ENCODE data around the gene BMPR1B.

BMPR1B gene

DNA sequence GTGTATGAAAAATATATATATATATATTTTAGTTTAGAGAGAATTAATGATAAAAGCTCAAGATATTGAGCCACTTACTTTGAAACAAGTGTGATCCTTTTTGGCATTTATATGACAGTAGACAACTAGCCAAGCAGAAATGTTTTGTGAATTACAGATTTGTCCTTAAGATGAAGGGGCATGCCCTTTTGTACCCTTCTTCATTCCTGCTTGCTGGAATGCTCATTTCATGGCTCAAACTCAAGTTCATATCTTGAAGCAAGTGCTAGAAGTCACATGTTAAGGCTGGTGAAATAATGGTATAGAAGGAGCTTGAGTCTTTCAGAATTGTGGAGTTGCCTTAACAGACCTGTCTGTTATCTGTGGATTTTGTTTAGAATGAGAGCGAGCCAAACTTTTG lies 203.0 kb downstream of the BMPR1B start:
- DNase-seq (ENCODE audit: low read depth in 2 of 2), result no peak

DNA sequence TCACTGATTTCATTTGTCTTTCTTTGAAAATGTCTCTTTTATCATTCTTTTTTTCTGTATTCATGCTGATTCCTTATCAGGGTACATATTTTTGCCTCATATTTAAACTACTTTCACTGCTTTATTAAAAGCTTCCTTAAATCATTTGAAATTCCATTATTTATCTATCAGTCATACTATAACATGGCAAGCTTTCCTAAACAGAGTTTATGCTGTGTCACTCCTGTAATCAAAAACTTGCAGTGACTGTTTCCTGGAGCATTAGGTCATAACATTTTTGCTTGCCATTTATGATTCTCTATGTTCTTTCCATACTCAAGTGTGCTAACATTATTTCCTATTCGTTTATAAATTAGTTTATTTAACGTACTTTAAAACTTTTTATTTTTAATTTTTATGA lies 203.7 kb downstream of the BMPR1B start:
- DNase-seq (ENCODE audit: low read depth in 2 of 2), result no peak

DNA sequence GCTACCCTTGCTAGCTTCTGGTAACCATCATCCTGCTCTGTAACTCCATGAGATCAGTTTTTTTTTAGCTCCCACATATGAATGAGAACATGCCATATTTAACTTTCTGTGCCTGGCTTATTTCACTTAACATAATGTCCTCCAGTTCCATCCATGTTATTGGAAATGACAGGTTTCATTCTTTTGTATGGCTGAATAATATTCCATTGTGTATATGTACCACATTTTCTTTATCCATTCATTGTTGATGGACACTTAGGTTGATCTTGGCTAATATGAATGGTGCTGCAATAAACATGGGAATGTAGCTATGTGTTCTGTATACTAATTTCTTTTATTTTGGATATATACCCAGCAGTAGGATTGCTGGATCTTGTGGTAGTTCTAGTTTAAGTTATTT lies 204.7 kb downstream of the BMPR1B start:
- no peak for DNase-seq (ENCODE audit: low read depth in 2 of 2)

DNA sequence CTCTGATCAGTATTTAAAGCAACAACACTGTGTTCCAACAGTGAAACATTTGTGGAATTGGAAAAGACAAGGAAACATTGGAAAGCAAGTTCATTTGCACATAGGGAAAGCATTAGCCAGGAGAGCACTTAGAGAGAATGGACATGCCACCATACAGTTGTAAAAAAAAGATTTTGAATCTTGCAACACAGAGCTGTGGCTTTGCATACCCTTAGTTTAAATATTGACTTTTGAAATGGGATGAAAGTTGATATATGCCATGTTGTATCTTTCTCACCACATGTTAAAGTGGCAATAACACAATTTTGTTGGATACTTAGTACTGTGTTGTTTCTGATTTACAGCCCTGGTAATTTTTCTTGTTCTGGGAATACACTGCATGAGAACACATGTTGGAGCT lies 208.1 kb downstream of the BMPR1B start:
- no peak for DNase-seq (ENCODE audit: low read depth in 2 of 2)

DNA sequence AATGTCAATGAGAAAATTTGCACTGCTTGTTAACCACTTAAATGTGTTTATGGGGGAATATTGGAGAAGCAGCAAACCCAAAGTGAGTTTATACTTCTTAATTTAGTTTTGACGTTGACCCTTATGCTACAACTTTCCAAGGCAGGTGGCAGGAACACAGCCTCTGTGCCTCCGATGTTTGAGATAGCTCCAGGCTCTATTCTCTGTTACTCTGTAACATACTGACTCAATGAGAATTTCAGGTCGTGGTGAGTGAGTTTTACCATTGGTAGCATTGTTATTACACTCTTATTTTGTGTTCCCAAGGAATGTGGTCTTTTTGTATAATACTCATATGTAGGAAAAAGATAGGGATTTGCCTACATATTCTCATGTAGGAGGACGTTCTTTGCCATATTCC lies 210.7 kb downstream of the BMPR1B start:
- no peak for DNase-seq (ENCODE audit: low read depth in 2 of 2)

DNA sequence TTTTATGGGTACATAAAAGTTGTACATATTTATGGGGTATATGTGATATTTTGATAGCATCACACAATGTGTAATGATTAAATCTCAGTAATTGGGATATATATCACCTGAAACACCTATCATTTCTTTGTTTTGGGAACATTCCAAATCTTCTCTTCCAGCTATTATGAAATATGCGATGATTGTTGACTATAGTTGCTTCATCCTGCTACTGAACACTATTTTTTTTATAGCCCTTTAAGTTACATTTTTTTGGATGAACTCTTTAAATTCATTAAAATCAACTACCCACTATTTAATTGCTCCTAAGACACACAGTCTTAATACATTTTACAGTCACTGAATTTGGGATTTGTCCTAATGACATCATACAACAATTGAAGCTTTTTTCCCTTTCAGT lies 212.9 kb downstream of the BMPR1B start:
- no peak for DNase-seq (ENCODE audit: low read depth in 2 of 2)

DNA sequence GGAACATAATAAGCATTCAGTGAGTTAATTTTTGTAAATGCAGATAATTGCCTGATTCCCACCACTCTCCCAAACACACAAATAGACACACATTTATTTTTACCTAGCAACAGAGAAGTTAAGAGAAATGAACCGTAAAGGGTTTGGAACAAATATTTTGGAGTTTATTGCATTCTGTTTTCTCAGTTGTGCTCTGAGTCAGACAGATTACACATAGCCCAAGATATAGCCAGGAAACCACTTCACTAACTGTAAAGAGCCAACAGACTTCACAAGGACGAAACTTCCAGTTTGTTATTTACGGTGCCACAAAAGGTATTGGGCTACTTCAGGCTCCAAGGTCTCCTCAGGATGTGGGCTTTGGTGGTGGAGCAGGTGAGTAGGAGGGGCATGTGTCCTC lies 217.0 kb downstream of the BMPR1B start:
- no peak for DNase-seq (ENCODE audit: low read depth in 2 of 2)

DNA sequence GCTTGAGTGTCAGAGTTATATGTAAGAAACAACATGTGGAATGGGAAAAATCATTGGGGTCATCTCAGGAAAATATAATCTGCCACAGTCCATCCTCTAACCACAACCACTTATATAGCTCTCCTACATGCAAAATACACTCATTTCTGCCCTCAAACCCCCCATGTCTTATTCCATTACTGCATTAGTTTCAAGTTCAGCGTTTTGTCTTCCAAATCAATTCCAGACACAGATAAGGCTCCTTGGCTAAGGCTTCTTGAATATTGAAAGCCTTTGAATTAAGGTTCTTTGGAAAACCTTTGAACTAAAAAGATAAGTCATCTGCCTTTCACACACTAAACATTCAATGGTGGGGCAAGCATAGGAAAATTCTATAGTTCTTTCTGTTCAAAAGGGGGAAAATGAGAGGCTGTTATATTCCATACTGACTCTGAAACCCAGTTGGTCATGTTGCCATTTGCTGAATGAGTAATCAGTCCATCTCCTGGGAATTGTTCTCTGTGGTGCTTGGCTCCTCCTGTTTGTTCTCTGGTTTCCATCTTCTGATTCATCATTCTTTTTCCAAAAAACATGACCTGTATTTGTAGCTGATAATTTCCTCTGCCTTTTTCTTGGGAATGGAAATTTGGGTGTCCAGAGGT lies 218.7 kb downstream of the BMPR1B start:
- no peak for DNase-seq (ENCODE audit: low read depth in 2 of 2)

DNA sequence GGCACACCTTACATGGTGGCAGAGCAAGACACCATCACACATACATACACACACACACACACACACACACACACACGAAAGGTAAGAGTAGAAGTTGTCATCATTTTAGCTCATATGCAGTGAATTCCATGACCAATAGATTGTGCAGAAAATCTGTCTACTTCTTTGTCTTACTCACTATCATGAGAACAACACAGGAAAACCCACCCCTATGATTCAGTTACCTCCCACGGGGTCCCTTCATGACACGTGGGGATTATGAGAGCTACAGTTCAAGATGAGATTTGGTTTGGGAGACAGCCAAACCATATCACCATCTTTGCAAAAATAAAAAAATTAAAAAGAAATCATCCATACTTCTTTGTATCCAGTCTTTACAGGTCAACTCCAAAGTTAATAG lies 221.1 kb downstream of the BMPR1B start:
- DNase-seq (ENCODE audit: low read depth in 2 of 2), result no peak

DNA sequence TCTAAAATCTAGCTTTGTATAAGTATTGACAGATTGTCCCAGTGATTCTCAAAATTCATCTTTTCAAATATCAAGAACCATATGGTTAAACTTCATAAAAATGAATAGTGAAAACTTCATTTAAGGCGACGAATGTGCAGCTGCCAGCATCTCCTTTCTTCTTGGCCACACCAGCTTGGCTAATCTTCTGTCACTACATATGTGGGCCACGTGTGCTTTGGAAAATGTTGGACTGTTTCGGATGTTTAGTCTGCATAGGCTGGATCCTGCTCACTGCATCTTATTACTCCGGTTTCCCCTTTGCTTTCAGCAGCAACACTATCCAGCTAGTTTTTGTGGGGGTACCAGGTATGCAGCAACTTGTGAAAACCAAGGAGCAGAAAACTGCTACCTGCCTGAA lies 221.9 kb downstream of the BMPR1B start:
- DNase-seq (ENCODE audit: low read depth in 2 of 2), result no peak

DNA sequence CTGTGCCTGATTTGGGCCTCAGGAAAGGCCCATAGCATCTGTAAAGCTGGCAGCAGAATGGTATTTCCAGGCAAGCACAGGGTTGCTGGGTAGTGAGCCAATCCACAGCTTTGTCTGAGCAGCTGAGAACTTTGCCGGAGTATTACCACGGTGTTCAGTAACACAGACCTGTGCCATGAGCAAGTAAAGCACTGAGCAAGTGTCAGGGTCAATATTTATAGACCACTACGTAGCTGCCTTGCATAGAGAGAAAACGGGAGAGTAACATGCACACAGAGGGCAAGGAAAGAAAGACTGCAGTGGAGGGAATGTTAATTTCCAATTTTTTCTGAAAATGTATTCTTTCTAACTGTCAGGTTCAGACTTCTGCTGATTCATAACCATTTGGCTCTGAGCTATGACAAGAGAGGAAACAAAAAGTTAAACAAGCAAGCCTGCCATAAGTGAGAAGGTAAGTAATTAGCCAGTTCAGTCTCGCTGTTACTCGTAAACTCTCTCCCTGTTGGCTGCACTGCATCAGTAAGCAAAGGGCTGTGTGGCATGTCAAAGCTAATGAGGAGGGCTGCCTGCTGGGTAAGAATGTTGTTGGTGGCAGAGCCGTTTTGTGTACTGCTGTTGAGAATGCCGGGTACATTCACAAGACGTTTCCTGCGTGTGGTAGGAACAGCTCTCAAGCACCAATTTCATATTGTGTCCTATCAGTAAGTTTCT lies 238.1 kb downstream of the BMPR1B start:
- DNase-seq (ENCODE audit: low read depth in 2 of 2), result no peak

DNA sequence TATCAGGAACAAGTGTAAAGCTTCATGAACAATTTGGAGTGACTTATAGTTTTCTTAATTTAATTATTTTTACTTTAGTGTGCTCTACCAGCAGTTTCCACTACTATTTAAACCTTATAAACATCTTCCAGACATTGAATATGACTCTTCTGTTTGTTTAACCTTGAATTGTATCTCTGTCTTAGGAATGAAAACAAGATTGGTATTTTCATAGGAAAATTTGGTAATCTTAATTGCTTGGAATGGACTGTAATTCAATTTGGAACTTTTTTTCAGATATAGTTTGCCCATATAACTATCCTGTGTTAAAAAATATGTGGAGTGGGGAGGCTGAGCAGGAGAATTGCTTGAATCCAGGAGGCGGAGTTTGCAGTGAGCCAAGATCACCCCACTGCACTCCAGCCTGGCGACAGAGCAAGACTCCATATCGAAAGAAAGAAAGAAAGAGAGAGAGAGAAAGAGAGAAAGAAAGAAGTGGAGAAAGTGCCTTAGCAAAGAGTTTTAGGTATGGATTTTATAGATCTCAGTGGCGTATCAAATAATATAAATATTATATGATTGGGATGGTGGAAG lies 242.4 kb downstream of the BMPR1B start:
- DNase-seq (ENCODE audit: low read depth in 2 of 2), result no peak

DNA sequence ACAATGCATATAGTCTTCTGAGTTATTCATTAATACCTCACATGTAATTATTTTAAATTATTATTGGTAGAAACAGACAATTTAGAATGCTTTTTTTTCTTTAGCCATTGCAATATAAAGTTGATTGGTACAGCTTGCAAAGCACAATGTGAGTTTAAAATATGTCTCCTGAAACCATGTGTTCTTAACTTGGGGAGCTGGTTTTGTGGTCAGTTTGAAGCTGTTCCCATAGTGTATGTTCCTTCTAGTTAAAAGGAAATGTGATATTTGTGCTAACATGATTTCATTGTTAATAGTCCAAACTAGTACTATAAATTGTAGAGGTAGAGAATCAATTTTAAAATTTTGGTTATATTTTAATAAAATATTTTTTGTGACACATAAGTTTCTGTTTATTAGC lies 247.2 kb downstream of the BMPR1B start:
- DNase-seq (ENCODE audit: low read depth in 2 of 2), result no peak

DNA sequence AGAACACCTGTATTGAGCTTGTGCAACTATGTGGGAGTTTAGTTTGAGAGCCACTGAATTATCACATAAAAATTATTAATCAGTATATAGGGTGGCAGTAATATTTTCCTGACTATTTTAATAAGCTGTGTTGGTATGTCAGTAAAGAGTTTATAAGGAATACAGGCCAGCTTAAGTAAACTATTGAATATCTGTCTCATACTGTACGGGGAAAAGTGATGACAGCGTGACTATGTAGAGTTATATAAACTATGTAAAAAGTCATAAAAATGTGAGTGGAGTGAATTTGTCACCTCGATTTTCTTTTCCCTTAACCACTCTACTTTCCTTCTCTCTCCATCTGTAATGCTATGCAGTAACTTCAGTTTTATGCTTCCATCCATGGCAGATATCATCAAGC lies 250.2 kb downstream of the BMPR1B start:
- no peak for DNase-seq (ENCODE audit: low read depth in 2 of 2)

DNA sequence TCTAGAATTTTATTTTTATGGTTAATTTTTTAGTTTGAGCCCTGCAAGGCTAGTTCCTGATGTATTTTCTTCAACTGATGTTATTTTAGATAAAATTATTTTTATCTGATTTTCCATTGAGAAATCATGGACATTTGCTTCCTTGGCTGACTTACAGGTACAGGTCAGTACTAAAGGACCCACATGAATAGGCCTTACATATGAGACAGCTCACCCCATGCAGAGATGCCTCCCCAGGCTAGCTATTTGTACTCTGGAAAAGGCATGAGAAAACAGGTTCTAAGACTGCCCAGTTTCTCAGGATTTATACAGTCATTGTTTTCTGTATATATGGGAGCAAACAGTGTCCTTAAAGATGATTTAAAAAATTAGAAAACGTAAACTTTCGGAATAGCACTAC lies 255.5 kb downstream of the BMPR1B start:
- no peak for DNase-seq (ENCODE audit: low read depth in 2 of 2)

DNA sequence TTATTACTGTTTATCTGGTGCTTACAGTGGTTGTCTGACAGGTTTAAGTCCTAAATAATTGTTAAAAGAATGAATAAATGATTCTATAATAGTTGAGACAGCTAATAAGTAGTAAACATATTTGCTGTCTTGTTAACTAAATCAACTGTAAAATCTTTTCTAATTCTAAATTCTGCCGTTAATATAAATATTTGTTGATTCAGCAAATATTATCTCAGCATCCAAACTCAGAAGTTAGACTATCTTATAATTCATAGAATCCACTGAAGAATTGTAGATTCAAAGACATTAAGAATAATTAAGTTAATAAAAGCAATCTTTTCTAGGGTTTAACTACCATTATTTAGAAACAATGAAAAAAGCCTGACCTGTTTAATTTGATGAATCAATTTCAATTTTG lies 256.3 kb downstream of the BMPR1B start:
- DNase-seq (ENCODE audit: low read depth in 2 of 2), result no peak

DNA sequence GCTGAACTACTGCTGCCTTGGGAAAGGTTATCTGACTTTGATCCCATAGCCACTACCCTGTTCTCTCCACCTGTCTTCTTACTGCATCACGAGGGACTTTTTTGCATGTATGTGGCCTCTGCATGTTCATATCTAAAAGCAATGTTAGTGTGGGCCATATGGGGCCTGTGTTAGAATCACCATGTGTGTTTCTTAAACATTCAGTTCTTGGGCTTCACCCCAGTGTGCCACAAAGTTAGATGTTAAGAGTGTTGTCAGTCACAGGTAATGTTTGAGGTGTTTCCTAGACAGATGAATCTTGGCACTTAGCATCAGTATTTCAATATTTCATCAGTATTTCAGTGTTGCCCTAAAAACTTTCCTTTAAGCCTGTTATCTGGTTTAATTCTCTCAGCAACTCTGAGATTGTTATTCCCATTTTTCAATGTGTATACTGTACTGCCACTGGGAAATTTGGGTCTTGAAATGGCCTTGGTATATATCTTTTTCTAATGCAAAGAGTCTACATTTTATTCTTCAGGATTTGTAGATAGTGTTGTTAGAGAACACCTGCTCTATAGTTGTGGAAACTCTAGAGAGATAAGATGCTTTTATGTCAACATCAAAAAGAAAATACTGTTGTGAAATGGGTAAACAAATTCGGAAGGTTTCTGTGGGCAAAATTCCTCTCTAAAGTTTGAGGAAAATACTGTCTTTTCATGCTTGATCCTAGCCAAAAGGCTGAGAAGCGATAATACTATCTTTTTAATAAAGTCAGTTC lies 259.7 kb downstream of the BMPR1B start:
- DNase-seq (ENCODE audit: low read depth in 2 of 2), result no peak

DNA sequence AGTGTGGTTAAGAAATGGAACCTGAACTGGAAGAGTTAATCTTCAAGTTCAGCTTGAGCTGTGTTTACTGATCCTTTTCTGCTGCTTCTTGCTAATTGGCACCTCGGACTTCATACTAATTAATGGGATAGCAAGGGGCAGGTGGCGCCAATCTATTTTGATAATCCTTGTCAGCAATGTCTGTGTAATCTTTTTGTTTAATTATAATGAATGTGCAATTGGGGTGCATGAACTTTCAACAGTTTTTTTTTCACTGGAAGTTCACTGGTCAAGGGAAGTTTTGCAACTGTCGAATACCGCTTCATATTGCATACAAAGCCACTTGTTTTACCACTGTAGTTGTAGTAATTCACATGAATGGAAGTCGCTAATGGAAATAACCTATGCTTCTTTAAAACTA lies 261.0 kb downstream of the BMPR1B start:
- no peak for DNase-seq (ENCODE audit: low read depth in 2 of 2)

DNA sequence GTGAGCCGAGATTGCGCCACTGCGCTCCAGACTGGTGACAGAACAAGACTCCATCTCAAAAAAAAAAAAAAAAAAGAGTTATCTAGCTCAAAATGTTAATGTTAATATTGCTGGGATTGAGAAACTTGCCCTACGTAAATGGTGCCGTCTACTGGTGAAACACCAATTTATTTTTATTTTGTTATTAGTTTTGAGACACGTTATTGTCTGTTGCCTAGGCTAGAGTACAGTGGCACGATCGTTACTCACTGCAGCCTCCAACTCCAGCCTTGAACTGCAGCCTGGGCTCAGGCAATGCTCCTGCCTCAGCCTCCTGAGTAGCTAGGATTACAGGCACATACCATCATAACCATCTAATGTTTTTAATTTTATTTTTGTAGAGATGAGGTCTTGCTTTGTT lies 262.8 kb downstream of the BMPR1B start:
- no peak for DNase-seq (ENCODE audit: low read depth in 2 of 2)

DNA sequence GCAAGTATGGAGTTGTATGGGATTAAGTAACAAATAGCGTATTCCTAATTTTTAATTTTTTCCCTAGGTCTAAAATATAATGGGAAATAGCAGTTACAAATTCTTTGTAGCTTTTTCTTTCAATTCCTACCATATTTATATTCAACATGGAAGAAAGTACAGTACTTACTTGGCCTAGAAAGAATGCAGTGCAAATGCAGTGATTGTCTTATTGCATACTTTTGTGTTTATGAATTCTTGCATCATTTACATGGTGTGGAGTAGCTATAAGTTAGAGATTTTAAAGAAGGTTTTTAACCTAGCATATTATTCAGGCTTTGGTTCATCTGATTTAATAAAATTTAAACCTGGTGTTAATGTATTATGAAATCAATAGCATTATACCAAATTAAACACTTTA lies 263.3 kb downstream of the BMPR1B start:
- no peak for DNase-seq (ENCODE audit: low read depth in 2 of 2)

DNA sequence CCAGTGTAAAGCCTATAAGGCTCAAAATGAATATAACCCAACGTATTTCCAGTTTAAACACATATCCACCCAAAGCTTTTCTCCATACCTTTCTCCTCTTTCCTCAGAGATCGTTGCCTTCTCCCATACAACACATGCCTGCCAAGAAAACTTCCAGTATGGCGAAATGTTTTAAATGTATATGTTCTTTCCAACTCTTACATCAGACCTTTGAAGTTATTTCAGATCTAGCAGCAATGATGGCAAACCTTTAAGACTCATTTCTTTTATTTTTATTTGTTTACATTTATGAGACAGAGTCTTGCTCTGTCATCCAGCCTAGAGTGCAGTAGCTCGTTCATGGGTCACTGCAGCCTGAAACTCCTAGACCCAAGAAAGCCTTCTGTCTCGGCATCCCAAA lies 265.4 kb downstream of the BMPR1B start:
- no peak for DNase-seq (ENCODE audit: low read depth in 2 of 2)

DNA sequence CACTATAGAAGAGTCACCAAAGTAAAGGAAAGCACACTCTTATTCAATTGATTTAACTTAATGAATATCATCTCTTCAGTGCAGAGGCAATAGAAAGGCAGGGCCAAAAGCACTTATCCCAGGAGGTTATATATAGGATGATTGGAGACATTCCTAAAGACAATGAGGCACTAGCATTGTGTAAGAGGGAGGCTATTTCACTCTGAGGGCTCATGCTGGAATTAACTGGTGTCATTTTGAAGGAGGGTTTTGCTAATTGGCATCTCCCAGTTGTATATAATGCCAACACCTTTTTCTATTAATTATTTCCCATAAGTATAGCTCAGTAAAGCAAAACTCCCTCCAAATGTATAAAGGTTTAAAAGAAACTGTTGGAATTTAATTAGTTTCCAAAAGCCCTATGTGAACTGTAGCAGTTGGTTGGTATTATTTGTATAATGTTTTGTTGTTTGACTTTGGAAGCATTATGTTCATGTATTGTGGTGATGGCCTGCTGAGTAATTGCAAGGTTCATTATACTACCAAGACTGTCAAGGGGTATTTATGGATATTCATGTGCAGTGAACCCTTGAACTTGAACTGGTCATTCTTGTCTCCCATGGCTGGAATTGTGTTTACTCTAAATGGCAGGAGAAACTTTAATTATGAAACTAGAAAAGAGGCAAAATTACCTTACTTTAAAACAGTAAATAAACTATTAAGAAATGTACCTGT lies 270.3 kb downstream of the BMPR1B start:
- no peak for DNase-seq (ENCODE audit: low read depth in 2 of 2)

Measured in stimulated activated CD8-positive, alpha-beta memory T cell treated with anti-CD3 and anti-CD28 coated beads, Interleukin-2, amount 100 ng/mL, for 48 hours (primary cell).